ENCODE measurements around the gene FAM181A.

Gene FAM181A

GRCh38 chr14:93929048-93929535 lies 1.9 kb downstream of the FAM181A start:
- no peak for DNase-seq (ENCODE audit: low read depth, low spot score)

- no peak for DNase-seq (ENCODE audit: low read depth, low spot score)
Measured at GRCh38 chr14:93929657-93930056, 2.5 kb downstream of the FAM181A start.

- DNase-seq (ENCODE audit: low read depth, low spot score), result no peak
Measured at GRCh38 chr14:93930296-93930988, 3.3 kb downstream of the FAM181A start.

GRCh38 chr14:93930989-93931307 lies 3.8 kb downstream of the FAM181A start:
- no peak for DNase-seq (ENCODE audit: low read depth, low spot score)

GRCh38 chr14:93932642-93933041 lies 5.5 kb downstream of the FAM181A start:
- DNase-seq (ENCODE audit: low read depth, low spot score), result no peak

GRCh38 chr14:93935213-93935612 lies 8.1 kb downstream of the FAM181A start:
- DNase-seq (ENCODE audit: low read depth, low spot score), result no peak

GRCh38 chr14:93936245-93936644 lies 9.1 kb downstream of the FAM181A start:
- no peak for DNase-seq (ENCODE audit: low read depth, low spot score)

- DNase-seq (ENCODE audit: low read depth, low spot score), result no peak
Measured at GRCh38 chr14:93936926-93937325, 9.8 kb downstream of the FAM181A start.

- no peak for DNase-seq (ENCODE audit: low read depth, low spot score)
Measured at GRCh38 chr14:93937519-93937918, 10.4 kb downstream of the FAM181A start.

- DNase-seq (ENCODE audit: low read depth, low spot score), result no peak
Measured at GRCh38 chr14:93938751-93939303, 11.7 kb downstream of the FAM181A start.

- DNase-seq (ENCODE audit: low read depth, low spot score), result peak; percentile 82
Measured at GRCh38 chr14:93939304-93940229, 12.4 kb downstream of the FAM181A start.

GRCh38 chr14:93940437-93940836 lies 13.3 kb downstream of the FAM181A start:
- no peak for DNase-seq (ENCODE audit: low read depth, low spot score)

- no peak for DNase-seq (ENCODE audit: low read depth, low spot score)
Measured at GRCh38 chr14:93941293-93941910, 14.3 kb downstream of the FAM181A start.

GRCh38 chr14:93943052-93943451 lies 15.9 kb downstream of the FAM181A start:
- no peak for DNase-seq (ENCODE audit: low read depth, low spot score)

- no peak for DNase-seq (ENCODE audit: low read depth, low spot score)
Measured at GRCh38 chr14:93943930-93944329, 16.8 kb downstream of the FAM181A start.

- no peak for DNase-seq (ENCODE audit: low read depth, low spot score)
Measured at GRCh38 chr14:93944348-93945069, 17.4 kb downstream of the FAM181A start.

- DNase-seq (ENCODE audit: low read depth, low spot score), result no peak
Measured at GRCh38 chr14:93945070-93945399, 17.9 kb downstream of the FAM181A start.

GRCh38 chr14:93946104-93946503 lies 19.0 kb downstream of the FAM181A start:
- DNase-seq (ENCODE audit: low read depth, low spot score), result no peak

GRCh38 chr14:93946541-93947090 lies 19.5 kb downstream of the FAM181A start:
- no peak for DNase-seq (ENCODE audit: low read depth, low spot score)

- no peak for DNase-seq (ENCODE audit: low read depth, low spot score)
Measured at GRCh38 chr14:93947282-93947681, 20.1 kb downstream of the FAM181A start.

GRCh38 chr14:93949511-93950075 lies 22.4 kb downstream of the FAM181A start:
- DNase-seq (ENCODE audit: low read depth, low spot score), result no peak

Measured in activated CD4-positive, CD25-positive, alpha-beta regulatory T cell treated with anti-CD3 and anti-CD28 coated beads, Interleukin-2, amount 50 U/mL, for 16 hours (primary cell).